SHP77 treated with DMSO at 0.1 percent for 48 hours (cell line): Measurements from ENCODE around the gene SMARCE1.
A peak's percentile ranks its signal among the peaks of the same experiment; 100 is the strongest.

Experiments used
- DNase-seq: peaks from one replicate; lab custom pipeline; 2025; lab: John Stamatoyannopoulos, UW

SMARCE1 gene

DNA sequence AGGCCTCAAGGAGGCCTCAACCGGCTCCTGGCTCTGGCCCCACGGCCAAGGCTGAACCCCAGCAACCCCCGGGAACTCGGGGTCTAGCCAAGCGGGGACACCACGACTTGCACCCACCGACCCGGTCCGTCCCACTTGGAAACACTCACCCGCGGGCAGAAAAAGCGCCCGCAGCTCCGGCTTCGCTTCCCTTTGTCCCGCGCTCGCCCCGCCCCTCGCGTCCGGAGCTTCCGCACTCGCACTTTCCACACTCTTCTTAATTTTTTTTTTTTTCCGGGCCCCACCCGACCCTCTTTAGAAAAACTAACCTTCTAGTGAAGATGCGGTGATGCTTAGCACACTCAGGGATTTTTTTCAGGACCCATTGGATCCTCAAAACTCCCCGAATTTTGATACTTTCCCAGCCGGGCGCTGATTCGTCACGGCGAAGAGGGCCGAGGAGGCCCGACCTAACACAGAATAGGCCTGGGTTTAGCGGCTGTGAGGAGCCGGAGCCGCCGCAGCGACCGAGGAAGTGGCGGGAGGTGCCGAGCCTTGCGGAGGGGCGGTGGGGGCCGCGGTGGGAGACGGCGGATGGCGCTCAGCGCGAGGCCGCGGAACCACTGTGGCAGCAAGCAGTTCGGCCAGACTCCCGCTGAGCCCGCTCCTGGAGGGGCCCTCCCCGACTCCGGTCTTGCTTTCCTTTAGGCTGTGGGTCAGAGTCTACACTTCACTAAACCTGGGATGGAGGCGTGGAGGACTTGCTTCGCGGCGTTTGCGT lies at the start of gene SMARCE1:
SMARCE1 (minus strand) TSS at position 195 of the 760 bp plus-strand sequence. CDS start 2,016 bp downstream, outside the sequence.
- peak; percentile 56 for DNase-seq

DNA sequence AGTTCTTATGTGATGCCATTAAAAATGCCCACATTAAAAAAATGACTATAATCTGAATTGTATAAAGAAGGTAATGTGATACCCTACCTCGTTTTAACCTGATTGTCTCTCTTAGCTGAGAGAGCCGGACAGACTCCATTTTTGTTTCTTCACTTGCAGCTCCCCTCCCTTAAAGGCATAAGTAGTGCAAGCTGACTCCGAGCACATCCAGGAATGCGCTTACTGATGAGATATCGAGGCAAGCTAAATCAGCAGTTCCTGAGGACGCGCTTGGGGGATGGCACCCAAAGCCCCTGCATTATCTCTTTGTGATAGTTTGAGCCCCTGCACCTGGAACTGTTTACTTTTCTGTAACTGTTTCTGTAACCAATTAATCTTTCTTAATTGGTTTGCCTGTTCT lies 49.7 kb upstream of the SMARCE1 start:
- no peak for DNase-seq

DNA sequence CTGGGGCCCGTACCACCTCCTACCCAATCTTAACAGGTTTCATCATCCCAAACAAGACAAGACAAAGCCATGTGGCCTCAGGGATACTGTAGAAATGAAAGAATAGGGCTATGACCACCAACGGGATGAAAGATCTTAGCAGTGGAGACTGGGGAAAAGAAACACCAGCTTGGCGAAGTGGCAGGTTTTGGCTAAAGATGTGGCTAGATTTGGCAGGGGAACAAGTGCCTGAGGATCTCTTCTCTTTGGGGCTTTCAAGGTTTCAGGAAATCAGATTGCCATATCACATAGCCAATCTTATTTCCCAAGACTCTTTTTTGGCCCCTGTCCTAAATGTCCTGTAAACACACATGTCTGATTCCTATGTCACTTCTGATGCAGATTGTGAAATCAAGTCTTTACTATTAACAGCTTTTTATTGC lies 49.0 kb upstream of the SMARCE1 start:
- no peak for DNase-seq

DNA sequence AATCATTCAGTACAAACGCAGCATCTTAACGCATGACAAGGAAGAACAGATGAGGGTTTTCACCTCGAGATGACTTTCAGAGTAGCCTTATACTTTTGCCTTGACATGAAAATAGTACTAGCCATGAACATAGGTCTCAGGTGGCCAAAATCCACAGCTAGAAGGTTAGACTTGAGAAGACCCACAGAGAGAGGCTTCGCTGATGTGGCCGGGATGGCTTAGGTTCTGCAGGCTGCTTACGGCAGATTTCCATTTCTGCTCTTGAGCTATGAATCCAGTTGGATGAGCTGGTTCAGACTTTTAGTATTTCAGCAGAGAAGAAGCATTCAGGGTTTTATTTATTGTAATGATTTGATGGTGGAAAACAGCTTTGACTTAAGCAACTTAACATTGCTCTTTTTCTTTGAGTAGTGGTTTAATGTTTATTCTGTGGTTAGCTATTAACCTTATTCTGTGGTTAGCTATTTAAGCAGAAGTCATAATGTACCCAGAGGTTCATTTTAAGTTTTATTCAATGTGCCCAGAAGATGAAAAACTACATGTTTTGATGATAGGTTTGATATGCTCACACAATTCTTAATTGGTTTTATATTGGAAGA lies 48.4 kb upstream of the SMARCE1 start:
- DNase-seq: no peak

DNA sequence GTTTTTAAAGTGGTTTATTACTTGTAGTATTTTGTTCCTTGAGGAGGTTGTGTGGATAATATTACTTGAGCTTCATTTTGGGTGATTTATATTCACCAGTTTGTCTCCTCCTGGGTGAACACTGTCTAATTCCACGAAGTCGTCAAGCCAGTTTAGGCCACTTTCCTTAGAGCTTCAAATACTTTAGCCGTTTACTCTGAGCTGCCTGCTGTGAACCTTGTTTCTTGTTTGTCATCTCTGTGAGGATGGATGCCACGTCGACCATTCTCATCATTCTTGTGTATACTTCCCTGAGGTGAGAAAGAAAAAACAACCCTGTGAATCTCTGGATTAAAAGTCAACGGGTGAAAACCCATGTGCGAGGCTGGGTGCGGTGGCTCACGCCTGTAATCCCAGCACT lies 47.0 kb upstream of the SMARCE1 start:
- DNase-seq: no peak

DNA sequence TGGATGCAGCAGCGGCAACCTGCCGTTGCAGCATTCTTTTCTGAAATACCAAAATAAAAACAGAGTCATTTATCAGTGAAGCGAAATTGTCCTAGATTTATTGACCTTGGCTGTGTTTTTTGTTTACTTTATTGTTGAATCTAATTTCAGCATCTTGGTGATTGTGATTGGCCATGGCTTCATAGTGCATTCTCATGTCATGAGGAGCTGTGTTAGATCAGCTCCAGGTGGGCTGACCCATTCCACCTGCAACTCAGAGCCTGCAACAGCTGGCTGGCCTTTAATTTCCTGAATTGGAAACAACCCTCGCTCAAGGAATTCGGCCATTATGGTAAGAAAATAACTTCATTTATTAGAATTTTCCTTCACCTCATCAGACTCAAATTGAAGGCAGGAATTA lies 39.5 kb upstream of the SMARCE1 start:
- no peak for DNase-seq

DNA sequence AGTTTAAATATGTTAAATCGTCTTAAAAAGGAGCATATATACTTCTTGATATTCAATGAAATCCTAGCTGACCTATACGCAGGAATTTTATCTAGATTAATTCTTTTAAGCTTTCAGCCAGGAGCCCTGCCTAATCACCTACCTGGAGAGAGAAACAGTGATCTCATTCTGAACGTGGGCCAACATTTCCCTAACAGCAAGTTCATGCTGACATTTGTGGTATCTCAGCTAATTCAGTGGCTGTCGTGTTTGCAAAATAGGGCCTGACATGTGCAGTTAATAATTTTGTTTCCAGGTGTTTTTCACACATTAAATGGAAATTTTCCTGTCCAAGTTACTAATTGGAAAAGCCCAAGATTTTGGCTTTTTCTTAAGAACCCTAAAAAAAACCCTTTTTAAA lies 38.6 kb upstream of the SMARCE1 start:
- no peak for DNase-seq

DNA sequence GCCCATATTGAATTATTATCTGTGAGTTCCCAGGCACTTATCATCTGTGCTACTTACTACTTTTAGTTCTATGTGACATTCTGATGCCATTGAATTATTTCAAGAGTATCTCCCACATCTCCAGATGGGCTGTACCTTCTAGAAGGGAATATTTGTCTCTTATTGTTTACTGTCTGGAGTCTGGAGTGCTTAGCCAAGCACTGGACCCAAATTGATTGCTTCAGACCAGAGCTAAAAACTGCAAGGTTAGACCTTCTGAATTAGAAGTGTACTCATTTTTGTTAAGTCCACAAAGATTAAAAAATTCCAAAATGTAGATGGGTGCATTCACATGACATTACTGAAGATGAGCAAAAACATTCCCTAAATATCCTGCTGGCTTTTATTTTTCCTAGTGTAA lies 33.4 kb upstream of the SMARCE1 start:
- DNase-seq: no peak

DNA sequence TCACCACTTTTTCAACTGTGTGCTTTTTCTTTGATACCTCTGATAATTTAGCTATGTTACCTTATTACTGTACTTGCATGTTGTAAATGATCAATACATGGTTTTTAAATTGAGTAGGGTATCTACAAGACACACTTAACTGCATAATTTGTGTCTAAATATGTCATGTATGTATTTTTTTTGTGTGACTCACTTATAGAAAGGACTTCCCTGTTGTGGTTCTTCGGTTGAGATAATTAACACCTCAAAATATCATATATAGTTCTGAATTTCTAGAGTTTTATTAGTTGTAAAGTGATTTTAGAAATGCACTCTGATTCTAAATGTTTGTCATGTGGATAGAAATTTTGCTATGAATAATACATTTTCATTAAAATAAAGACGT lies 31.9 kb upstream of the SMARCE1 start:
- DNase-seq: no peak

DNA sequence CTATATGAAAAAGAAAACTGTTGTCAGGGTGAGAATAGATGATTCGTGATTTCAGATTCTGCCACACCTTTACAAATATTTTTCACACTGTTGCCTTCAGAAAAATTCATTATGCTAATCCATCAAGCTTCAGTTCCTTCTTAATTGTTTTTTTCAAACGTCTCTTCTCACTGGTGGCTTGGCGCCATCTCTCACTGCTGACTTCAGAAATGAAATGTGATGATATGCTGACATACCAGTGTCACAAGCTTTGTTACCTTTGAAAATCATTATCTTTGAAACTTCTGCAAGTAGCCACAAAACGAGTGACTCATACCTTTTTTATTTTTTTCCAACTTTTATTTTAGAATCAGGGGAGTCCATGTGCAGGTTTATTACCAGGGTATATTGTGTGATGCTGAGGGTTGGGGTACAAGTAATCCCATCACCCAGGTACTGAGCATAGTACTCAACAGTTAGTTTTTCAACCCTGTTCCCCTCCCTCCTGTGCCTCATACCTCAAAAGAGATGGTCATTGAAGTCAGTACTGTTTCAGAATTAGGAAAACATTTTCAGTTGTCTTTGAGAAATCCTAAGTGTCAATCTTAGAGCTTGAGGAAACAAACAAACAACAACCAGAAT lies 31.4 kb upstream of the SMARCE1 start:
- DNase-seq: no peak

DNA sequence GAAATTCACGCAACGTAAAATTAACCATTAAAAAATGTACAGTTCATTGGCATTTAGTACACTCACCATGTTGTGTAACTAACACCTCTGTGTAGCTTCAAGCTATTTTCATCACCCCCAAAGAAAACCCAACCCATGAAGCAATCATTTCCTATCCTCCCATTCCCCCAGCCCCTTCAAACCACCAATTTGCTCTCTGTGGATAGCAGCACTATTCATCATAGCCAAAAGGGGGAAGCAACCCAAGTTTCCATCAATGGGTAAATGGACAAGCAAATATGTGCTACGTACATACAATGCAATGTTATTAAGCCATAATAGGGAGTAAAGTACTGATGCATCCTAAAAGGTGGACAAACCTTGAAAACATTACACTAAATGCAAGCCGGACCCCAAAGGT lies 28.3 kb upstream of the SMARCE1 start:
- no peak for DNase-seq

DNA sequence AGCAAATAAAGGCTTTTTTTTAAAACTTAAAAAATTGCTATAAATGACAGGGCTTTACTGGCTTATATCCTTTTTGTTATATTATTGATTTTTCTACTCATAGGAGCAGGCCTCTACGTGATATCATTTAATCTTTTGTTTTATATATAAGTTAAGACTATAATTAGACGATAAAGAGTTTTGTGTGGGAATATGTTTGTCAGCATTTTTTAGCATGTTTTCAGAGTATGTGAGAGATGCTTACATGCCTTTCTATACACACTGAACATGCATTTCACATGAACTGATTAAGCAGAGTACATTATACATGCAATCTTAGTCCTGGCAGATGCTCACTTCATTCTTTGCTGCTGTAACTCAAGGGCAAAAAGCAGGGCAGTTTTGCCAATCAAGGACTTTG lies 25.0 kb upstream of the SMARCE1 start:
- DNase-seq: no peak

DNA sequence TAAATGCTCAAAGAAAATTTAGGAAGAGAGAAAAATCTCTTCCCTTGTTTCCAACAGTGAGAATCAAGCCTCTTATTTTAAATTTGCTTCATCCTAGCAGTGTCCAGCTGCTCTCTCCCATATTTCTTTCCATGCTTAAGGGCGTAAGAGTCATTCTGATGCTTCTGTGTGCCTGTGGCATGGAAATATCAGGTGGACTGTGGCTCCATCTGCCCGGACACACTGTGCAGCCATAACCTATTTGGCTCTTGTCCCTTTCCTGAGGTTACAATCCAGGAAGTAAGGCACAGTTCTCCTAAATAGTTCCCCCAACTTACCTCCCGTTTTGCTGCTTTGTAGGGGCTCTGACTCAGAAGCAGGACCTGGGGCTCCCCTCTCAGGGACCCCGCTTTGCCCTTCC lies 23.7 kb upstream of the SMARCE1 start:
- no peak for DNase-seq

DNA sequence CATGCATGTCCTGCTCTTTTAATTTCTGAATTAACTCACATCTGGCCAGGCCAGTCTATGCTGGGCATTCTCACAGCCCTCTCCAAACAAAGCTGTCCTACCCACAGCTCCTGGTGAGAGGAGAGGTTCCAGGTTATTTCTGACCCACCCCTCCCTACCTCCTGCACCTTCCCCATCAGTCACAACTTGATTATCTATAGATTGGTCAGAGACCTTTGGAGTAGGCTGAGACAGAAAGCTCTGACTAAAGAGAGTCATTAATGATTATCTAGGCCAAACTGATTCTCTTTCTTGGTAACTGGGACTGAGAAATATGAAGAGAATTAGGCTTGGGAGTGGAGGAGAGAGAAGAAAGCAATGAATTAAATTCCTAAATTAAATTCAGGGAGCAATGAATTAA lies 18.7 kb upstream of the SMARCE1 start:
- DNase-seq: no peak

DNA sequence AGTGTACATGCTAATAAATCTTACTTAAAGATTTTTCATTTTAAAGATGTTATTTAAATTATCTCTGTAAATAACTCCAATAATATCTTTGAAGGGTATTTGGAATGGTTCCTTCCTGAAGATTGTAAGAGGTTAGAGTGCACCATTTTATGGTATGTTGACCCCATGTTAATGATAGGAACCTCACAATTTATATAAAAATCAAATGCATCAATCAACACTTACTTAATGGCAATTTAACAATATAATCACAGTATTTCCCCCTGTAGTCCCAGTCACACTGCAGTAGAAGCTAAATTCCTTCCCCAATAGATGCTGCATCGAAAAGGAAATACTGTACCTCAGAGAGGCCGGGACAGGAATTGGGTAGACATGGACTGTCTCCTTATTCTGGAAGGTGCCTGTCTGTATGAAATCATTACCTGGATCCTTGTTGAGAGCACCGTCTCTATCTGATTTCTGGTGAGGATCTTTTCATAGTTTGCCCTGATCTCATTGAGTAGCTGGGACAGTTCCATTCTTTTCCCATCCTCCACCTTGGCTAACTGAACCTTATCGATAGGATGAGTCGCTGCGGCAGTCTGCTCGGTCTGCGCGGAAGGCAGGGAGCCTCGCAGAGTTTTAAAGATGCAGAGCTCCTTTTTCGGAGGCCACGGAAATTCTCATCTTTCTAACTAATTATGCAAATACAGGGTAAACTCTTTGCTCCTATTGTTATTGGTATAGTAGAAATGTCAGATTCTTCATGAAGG lies 17.1 kb upstream of the SMARCE1 start, which contains the start of gene KRT222:
KRT222 (minus strand) TSS at position 596 of the 752 bp plus-strand sequence; CDS start at position 518, 78 bp downstream.
- DNase-seq: no peak

DNA sequence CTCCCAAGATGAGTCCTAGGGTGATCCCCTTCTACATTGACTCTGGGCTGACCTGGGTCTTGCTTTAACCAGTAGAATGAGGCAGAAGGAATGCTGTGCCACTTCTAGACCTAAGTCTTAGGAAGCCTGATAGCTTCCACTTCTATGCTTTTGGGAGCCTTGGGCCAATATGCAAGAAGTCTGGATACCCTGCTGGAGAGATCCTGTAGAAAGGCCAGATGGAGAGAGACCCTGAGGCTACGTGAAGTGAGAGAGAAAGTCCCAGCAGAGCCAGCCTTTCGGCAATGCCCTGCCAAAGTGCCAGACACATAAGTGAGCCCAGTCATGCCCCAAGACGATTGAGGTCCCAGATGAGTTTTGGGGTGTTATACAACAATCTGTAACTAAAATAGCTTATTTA lies 15.6 kb upstream of the SMARCE1 start:
- no peak for DNase-seq

DNA sequence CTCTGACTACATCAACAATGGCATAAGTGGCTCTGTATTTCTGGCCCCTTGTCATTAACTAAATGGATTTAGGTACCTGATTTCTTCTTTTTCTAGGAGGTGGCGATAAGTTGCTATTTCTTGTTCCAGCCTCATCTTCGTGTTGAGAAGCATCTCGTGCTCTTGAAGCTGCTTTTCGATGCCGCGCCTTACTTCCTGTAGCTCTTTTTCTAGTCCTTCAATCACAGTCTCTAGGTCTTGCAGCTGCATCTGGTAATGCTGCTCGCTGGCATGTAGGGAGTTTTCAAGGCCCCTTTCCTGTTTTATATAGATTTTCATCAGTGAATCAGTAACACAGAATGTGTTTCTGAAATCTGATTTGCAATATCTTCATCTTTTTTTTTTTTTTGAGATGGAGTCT lies 12.3 kb upstream of the SMARCE1 start:
- DNase-seq: no peak

DNA sequence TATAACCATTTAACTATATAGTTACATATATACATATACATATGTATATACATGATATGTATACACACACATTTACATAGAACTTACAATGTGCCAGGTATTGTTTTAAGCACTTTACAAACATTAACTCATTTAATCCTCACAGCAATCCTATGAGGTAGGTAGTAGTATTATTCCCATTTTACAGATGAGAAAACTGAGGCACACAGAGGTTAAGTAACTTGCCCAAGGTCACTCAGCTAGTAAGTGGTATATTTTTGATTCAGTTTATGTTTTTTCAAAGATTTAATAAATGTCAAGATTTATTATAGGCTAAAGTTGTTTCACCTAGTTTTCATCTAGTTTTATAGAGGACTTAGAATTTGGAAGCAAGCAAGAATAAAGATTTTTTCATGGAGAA lies 10.8 kb upstream of the SMARCE1 start:
- DNase-seq: no peak

DNA sequence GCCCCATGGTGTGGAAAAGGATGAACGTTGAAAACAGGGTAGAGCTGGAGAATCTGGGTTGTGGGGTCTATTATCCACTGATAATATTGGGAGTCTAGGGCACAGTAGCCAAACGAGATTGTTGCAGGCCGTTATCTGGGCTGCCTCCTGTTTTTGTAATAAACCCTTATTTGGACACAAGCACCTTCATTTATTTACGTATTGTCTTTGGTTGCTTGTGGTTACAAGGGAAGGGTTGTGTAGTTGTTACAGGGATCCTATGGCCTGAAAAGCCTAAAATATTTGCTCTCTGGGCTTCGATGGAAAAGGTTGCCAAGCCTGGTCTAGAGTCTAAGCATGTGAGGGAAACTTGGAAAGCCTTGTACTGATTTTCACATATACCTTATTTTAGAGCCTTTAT lies 4.3 kb upstream of the SMARCE1 start:
- no peak for DNase-seq

DNA sequence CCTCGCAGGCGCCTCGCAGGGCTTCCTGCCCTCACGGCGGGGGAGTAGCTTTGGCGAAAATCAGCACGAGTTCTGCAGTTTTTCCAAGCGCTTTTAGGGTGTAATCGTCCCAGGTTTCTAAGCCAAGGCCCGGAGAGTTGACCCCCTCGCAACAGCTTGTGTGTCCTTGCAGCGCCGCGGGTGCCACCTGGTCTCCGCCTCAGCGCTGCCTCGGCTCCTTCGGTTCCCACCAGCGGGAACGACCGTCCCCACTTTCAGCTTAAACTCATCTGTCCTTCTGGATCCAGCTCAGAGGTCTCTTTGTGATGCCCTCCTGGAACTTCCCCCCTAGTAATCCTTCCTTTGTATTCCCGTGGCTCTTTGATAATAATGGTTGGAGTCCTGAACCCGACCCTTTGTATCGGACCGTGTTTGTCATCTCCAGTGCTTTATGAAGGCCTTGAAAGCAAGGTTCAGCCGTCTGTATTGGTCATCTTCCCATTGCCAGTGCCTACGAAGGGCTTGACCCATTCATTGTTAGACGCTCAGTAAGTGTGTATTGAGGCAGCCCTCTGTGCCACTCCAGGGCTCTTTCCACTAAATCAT lies 858 bp upstream of the SMARCE1 start:
- peak; percentile 12 for DNase-seq

DNA sequence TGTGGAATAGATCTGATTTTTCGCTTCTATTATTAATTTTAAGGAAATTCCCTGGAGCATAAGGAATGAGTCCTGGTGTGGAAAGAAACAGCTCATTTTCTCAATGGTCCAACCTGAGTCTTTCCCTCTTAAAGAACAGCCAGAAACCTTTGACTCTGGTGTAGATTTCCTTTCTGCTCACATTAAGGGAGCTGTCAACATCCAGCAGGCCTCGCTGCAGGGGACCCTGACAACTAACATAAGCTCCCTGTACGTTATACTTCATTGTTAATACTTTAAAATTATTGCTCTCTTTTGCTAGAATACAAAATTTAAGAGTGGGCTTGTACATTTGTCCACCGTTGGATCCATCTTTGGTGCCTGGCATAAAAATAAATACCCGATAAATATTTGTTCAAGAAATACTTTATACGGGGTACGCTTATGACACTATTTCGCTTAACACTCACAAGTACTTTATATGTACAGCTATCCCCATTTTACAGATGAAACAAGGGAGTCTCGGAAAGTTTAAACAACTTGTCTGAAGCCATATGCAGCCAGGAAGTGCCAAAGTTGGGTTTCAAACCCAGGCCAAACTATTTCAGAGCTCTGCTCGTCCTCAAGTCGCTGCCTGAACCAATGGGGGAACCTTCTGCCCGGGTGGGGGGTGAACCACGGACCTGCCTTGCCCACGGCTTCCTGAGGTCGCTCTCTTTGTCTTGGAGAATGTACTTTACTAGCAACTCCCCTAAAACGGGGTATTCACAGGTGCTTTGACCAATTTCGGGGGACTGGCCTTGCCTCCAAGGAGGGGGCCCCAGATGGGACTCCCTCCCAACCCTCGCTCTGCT lies 611 bp downstream of the SMARCE1 start:
- DNase-seq: no peak
